ENCODE measurements around the gene SEC31A. TPM values are rescaled to one million over a fixed set of nuclear protein-coding genes. Genes with fewer than 3 reads are reported as not detected.

The SEC31A gene
- total RNA-seq, 1 experiment from 2014 or later, result 128 TPM

DNA sequence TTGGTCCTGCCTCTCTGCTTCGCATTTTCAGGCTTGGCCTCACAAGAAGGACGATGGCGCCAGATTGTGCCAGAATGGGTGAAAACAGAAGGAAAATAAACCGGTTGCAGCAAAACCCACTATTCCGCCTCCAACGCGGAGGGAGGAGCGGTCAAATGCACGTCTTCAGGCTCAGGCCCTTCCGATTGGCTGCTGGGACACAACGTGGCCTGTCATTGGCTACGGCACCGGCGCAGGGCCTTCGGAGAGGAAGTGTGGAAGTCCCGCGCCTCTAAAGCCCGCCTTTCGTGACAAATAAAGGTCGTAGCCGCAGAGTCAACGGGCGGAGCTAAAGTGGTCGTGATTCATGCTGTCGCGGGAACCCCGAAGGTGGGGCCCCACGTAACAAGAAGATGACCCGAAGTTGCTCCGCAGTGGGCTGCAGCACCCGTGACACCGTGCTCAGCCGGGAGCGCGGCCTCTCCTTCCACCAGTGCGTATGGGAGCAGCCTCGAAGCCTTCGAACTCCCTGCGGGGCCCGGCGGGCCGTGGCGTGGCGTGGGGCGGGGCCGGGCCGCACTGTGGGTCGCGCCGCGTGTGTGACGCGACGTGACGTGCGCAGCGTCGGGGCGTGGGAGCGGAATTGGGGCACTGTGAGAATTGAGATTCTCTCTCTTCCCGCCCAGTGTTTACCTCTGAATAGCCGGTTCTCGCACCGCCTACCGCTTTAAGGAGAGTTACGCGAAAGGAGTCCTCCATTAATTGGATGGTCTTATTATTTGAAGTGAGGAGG is 9.6 kb upstream of the SEC31A start, which contains the start of gene THAP9:
Gene THAP9, plus strand, starts transcription at position 325 of the 772 bp plus-strand sequence. Its CDS starts 68 bp downstream, at position 393.
- TF ChIP-seq, protein P1, sequence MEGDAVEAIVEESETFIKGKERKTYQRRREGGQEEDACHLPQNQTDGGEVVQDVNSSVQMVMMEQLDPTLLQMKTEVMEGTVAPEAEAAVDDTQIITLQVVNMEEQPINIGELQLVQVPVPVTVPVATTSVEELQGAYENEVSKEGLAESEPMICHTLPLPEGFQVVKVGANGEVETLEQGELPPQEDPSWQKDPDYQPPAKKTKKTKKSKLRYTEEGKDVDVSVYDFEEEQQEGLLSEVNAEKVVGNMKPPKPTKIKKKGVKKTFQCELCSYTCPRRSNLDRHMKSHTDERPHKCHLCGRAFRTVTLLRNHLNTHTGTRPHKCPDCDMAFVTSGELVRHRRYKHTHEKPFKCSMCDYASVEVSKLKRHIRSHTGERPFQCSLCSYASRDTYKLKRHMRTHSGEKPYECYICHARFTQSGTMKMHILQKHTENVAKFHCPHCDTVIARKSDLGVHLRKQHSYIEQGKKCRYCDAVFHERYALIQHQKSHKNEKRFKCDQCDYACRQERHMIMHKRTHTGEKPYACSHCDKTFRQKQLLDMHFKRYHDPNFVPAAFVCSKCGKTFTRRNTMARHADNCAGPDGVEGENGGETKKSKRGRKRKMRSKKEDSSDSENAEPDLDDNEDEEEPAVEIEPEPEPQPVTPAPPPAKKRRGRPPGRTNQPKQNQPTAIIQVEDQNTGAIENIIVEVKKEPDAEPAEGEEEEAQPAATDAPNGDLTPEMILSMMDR (conservative IDR thresholded peaks at IDR 0.05), result no peak
- no peak within 1 kb of the TSS for H3K4ac ChIP-seq (ENCODE audit: low read depth, low read length)
- no peak within 1 kb of the TSS for H2AFZ ChIP-seq (ENCODE audit: low read length)
- H4K20me1 ChIP-seq (ENCODE audit: control insufficient read depth, insufficient read depth, insufficient read length), result no peaks in the 10 kb centered on the region
- H3K4me2 ChIP-seq (ENCODE audit: insufficient read depth, insufficient read length, low read length), result peak within 1 kb of the TSS; percentile 57
- H3K79me1 ChIP-seq (ENCODE audit: insufficient read depth, low read depth, low read length, poor library complexity, severe bottlenecking), result no peaks in the 10 kb centered on the region
- peaks cover 10% of the 10 kb centered on the region for H3K23me2 ChIP-seq (ENCODE audit: insufficient read length, low read depth, low read length, poor library complexity, severe bottlenecking)
- WGBS (ENCODE audit: extremely low coverage, insufficient read length, low lambda C conversion rate), result no CpG with 5 or more reads among the region's 67 CpGs
- peak within 1 kb of the TSS; percentile 97 for H3K9ac ChIP-seq (ENCODE audit: extremely low read depth, insufficient read length, low read length)
- no peak within 1 kb of the TSS for H3T11ph ChIP-seq (ENCODE audit: low read length)
- no peaks in the 10 kb centered on the region for H3K27me3 ChIP-seq (ENCODE audit: insufficient read depth, low read length)
- Mint-ChIP-seq H3K4me1 (peaks cover 20 to 23% of the 10 kb centered on the region in 2 experiments), H3K27ac (no peak within 1 kb of the TSS), H3K4me3 (no peak within 1 kb of the TSS), H3K36me3 (ENCODE audit: insufficient read depth in 1 of 3, low read depth in 3 of 3) (peaks cover 20 to 43% (median 26%) of the 10 kb centered on the region in 3 experiments), H3K9me3 (no peaks in the 10 kb centered on the region), H3K27me3 (ENCODE audit: low read depth) (no peaks in the 10 kb centered on the region)
- H4K8ac ChIP-seq (replicated peaks; ENCODE audit: insufficient read length, low read depth, low read length), result peak within 1 kb of the TSS; percentile 13
- no peak within 1 kb of the TSS for H2AK5ac ChIP-seq (ENCODE audit: insufficient read length, low read length)
- H3K4me1 ChIP-seq (ENCODE audit: insufficient read depth, low read length), result no peaks in the 10 kb centered on the region
- H2BK120ac ChIP-seq (ENCODE audit: low read depth, low read length, poor library complexity, severe bottlenecking), result no peak within 1 kb of the TSS
- no peak within 1 kb of the TSS for H2BK12ac ChIP-seq (ENCODE audit: insufficient read length, low read depth, low read length)
- peak within 1 kb of the TSS; percentile 80 for H3K14ac ChIP-seq (ENCODE audit: insufficient read depth, low read length)
- H3K56ac ChIP-seq (ENCODE audit: insufficient read length, low read depth, low read length), result no peak within 1 kb of the TSS
- H2BK20ac ChIP-seq (ENCODE audit: low read depth, low read length, poor library complexity, severe bottlenecking), result no peak within 1 kb of the TSS
- peak within 1 kb of the TSS; percentile 83 for H4K5ac ChIP-seq (ENCODE audit: insufficient read length, low read depth, low read length)
- peak within 1 kb of the TSS; percentile 62 for H3K18ac ChIP-seq (ENCODE audit: insufficient read length, low read depth, low read length)
- H3K79me2 ChIP-seq (ENCODE audit: insufficient read depth, low read length), result peaks cover 24% of the 10 kb centered on the region; the same call in 1 of the 2 replicates
- H3K27ac ChIP-seq (ENCODE audit: insufficient read length, low read depth, low read length), result peak within 1 kb of the TSS; percentile 57
- H3K23ac ChIP-seq (ENCODE audit: insufficient read length, low read depth, low read length), result no peak within 1 kb of the TSS
- H3K9me3 ChIP-seq (ENCODE audit: control insufficient read depth, low read depth, low read length), result no peaks in the 10 kb centered on the region
- no peak within 1 kb of the TSS for H2BK15ac ChIP-seq (ENCODE audit: low read depth, low read length)
- H4K91ac ChIP-seq (ENCODE audit: insufficient read length, low read depth, low read length), result no peak within 1 kb of the TSS
- peak; percentile 99 for DNase-seq
- peak within 1 kb of the TSS; percentile 1 for H2BK5ac ChIP-seq (ENCODE audit: insufficient read length, low read length)

Data from H9 (cell line).